Measurements from ENCODE around the gene PLOD2.

DNA sequence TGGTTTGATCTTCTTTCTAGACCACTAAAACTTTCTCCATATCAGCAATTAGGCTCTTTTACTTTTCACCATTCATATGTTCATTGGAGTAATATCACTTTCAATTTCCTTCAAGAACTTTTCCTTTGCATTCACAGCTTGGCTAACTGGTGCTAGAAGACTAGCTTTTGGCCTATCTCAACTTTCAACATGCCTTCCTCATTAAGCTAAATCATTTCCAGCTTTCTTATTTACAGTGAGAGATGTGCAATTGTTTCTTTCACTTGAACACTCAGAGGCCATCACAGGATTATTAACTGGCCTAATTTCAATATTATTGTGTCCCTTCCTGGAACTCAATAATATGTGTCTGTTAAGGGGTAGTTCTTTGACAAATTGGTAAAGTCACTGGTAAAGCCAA lies 42.8 kb upstream of the PLOD2 start:
- TF ChIP-seq, protein P1, sequence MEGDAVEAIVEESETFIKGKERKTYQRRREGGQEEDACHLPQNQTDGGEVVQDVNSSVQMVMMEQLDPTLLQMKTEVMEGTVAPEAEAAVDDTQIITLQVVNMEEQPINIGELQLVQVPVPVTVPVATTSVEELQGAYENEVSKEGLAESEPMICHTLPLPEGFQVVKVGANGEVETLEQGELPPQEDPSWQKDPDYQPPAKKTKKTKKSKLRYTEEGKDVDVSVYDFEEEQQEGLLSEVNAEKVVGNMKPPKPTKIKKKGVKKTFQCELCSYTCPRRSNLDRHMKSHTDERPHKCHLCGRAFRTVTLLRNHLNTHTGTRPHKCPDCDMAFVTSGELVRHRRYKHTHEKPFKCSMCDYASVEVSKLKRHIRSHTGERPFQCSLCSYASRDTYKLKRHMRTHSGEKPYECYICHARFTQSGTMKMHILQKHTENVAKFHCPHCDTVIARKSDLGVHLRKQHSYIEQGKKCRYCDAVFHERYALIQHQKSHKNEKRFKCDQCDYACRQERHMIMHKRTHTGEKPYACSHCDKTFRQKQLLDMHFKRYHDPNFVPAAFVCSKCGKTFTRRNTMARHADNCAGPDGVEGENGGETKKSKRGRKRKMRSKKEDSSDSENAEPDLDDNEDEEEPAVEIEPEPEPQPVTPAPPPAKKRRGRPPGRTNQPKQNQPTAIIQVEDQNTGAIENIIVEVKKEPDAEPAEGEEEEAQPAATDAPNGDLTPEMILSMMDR (conservative IDR thresholded peaks at IDR 0.05; ENCODE audit: low read depth, low read length), result no peak
- TF ChIP-seq POLR2A (IDR thresholded peaks at IDR 0.05; ENCODE audit: low read depth, low read length) (no peak), CEBPB (IDR thresholded peaks at IDR 0.05; ENCODE audit: low read depth, low read length) (no peak), RCOR1 (IDR thresholded peaks at IDR 0.05; ENCODE audit: insufficient replicate concordance, low read length) (no peak), BHLHE40 (IDR thresholded peaks at IDR 0.05; ENCODE audit: low read depth, low read length) (no peak), RFX5 (IDR thresholded peaks at IDR 0.05; ENCODE audit: low read depth, low read length) (no peak), SMC3 (IDR thresholded peaks at IDR 0.05; ENCODE audit: low read depth, low read length) (no peak), RAD21 (IDR thresholded peaks at IDR 0.05; ENCODE audit: low read length) (no peak), FOS (IDR thresholded peaks at IDR 0.05; ENCODE audit: low read depth, low read length) (no peak)
- TF ChIP-seq, protein P2, sequence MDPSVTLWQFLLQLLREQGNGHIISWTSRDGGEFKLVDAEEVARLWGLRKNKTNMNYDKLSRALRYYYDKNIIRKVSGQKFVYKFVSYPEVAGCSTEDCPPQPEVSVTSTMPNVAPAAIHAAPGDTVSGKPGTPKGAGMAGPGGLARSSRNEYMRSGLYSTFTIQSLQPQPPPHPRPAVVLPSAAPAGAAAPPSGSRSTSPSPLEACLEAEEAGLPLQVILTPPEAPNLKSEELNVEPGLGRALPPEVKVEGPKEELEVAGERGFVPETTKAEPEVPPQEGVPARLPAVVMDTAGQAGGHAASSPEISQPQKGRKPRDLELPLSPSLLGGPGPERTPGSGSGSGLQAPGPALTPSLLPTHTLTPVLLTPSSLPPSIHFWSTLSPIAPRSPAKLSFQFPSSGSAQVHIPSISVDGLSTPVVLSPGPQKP (IDR thresholded peaks at IDR 0.05; ENCODE audit: borderline replicate concordance, low read depth, low read length), result no peak

All from IMR-90 (cell line).